Measurements from ENCODE around the gene CFAP251. TPM values are rescaled to one million over a fixed set of nuclear protein-coding genes. Genes with fewer than 3 reads are reported as not detected.
A peak's percentile ranks its signal among the peaks of the same experiment; 100 is the strongest.
"Not testable (repeated sequence)": the region's sequence is repeated elsewhere in the genome, so short reads cannot be mapped to it uniquely, and the experiment has no call there.

CFAP251 gene
- total RNA-seq, 2 donors from 2014 or later, result 0.55 to 4.5 TPM

DNA sequence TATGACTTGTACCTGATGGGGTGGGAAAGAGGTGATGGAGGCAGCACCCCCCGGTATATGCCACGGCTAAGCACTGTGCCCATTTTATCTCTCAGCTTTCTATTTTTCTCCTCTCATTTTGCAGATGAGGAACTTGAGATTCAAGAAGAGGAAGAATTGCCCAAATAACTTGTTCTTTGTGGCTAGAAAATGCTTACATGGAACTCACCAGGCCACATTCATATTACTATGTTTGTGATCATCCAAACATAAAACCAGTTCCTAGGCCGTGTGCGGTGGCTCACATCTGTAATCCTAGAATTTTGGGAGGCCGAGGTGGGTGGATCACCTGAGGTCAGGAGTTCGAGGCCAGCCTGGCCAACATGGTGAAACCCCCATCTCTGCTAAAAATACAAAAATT, 44.3 kb upstream of the CFAP251 start:
- WGBS, result 96% methylated on average over 6 of the region's 6 CpGs
- Histone ChIP-seq H3K4me3 (no peak overlapping the region), H3K4me1 (replicated peaks) (no peaks in the 10 kb centered on the region), H3K9me3 (no peaks in the 10 kb centered on the region), H3K27ac (no peak overlapping the region), H3K27me3 (replicated peaks; ENCODE audit: insufficient read depth) (no peaks in the 10 kb centered on the region), H3K36me3 (no peaks in the 10 kb centered on the region)
- DNase-seq (ENCODE audit: low spot score), result no peak
- TF ChIP-seq POLR2AphosphoS5 (IDR thresholded peaks at IDR 0.05) (no peak), POLR2A (IDR thresholded peaks at IDR 0.05) (no peak)
- TF ChIP-seq, protein P1, sequence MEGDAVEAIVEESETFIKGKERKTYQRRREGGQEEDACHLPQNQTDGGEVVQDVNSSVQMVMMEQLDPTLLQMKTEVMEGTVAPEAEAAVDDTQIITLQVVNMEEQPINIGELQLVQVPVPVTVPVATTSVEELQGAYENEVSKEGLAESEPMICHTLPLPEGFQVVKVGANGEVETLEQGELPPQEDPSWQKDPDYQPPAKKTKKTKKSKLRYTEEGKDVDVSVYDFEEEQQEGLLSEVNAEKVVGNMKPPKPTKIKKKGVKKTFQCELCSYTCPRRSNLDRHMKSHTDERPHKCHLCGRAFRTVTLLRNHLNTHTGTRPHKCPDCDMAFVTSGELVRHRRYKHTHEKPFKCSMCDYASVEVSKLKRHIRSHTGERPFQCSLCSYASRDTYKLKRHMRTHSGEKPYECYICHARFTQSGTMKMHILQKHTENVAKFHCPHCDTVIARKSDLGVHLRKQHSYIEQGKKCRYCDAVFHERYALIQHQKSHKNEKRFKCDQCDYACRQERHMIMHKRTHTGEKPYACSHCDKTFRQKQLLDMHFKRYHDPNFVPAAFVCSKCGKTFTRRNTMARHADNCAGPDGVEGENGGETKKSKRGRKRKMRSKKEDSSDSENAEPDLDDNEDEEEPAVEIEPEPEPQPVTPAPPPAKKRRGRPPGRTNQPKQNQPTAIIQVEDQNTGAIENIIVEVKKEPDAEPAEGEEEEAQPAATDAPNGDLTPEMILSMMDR (IDR thresholded peaks at IDR 0.05), result no peak
- intact Hi-C loops (cut with DNase I), result no loop called here

DNA sequence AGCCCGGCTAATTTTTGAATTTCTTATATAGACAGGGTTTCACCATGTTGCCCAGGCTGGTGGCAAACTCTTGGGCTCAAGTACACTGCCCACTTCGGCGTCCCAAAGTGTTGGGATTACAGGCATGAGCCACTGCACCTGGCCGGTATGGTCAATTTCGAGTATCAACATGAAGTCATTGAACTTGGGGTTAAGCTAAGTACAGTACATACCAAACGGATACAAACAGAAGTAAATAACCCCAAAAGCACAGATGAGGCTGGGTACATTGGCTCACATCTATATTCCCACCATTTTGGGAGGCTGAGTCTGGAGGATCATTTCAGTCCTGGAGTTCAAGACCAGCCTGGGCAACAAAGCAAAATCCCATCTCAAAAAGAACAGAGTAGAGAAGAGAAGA, 42.8 kb upstream of the CFAP251 start:
- no peaks in the 10 kb centered on the region for H3K4me1 ChIP-seq (replicated peaks)
- intact Hi-C loops (cut with DNase I), result no loop called here
- no peaks in the 10 kb centered on the region for H3K27me3 ChIP-seq (replicated peaks; ENCODE audit: insufficient read depth)
- DNase-seq (ENCODE audit: low spot score), result no peak
- H3K9me3 ChIP-seq, result no peaks in the 10 kb centered on the region
- no peak overlapping the region for H3K4me3 ChIP-seq
- TF ChIP-seq POLR2A (IDR thresholded peaks at IDR 0.05) (no peak), POLR2AphosphoS5 (IDR thresholded peaks at IDR 0.05) (no peak)
- TF ChIP-seq, protein P1 (IDR thresholded peaks at IDR 0.05), result no peak
- 84% methylated on average over 6 of the region's 6 CpGs for WGBS
- no peaks in the 10 kb centered on the region for H3K36me3 ChIP-seq
- no peak overlapping the region for H3K27ac ChIP-seq

DNA sequence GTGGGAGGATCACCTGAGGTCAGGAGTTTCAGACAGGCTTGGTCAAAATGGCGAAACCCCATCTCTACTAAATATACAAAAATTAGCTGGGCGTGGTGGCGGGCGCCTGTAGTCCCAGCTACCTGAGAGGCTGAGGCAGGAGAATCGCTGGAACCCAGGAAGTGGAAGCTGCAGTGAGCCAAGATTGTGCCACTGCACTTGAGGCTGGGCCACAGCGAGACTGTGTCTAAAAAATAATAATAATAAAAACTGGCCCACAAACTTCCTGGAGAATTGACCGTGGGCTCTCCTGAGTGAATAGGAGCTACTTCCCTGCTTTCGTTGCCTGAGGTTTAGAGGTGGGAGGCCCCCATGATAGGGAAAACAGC, 42.3 kb upstream of the CFAP251 start:
- H3K27me3 ChIP-seq (replicated peaks; ENCODE audit: insufficient read depth); H3K4me1 ChIP-seq (replicated peaks); H3K27ac ChIP-seq; intact Hi-C loops (cut with DNase I); DNase-seq (ENCODE audit: low spot score); H3K36me3 ChIP-seq; H3K9me3 ChIP-seq; H3K4me3 ChIP-seq: not testable (repeated sequence)
- WGBS, result 89% methylated on average over 8 of the region's 8 CpGs

DNA sequence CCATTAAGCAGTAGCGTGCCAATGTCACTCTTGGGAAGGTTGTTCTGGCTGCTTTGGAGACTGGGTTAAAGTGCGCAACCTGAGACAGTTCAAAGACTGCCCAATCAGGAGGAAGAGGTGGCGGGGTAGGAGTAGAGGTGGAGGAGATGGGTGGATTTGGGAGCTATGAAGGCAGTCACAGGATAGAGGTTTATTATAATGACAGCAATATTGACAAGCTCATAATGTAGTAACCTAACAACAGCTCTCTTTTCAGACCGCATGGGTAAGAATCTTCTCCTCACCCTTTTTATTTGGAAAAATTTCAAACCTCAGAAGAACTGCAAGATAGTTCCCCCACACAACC, 35.1 kb upstream of the CFAP251 start:
- DNase-seq (ENCODE audit: low spot score), result no peak
- intact Hi-C loops (cut with DNase I), result no loop called here
- no peak overlapping the region for H3K4me3 ChIP-seq
- no peak for TF ChIP-seq POLR2AphosphoS5 (IDR thresholded peaks at IDR 0.05)
- TF ChIP-seq POLR2A (IDR thresholded peaks at IDR 0.05), result no peak
- TF ChIP-seq, protein P1 (IDR thresholded peaks at IDR 0.05), result no peak
- 51% methylated on average over 4 of the region's 4 CpGs for WGBS
- H3K27me3 ChIP-seq (replicated peaks; ENCODE audit: insufficient read depth), result no peaks in the 10 kb centered on the region
- no peak overlapping the region for H3K27ac ChIP-seq
- H3K4me1 ChIP-seq (replicated peaks), result no peaks in the 10 kb centered on the region
- no peaks in the 10 kb centered on the region for H3K9me3 ChIP-seq
- no peaks in the 10 kb centered on the region for H3K36me3 ChIP-seq

DNA sequence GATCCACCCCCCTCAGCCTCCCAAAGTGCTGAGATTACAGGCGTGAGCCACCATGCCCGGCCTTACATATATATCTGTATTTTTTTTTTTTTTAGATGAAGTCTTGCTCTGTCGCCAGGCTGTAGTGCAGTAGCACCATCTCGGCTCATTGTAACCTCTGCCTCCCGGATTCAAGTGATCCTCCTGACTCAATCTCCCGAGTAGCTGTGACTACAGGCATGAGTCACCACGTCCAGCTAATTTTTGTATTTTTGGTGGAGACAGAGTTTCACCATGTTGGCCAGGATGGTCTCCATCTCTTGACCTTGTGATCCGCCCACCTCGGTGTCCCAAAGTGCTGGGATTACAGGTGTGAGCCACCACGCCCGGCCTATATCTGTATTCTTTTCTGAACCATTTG, 33.3 kb upstream of the CFAP251 start:
- H3K36me3 ChIP-seq; H3K27ac ChIP-seq; H3K4me3 ChIP-seq; H3K4me1 ChIP-seq (replicated peaks); H3K9me3 ChIP-seq; DNase-seq (ENCODE audit: low spot score); H3K27me3 ChIP-seq (replicated peaks; ENCODE audit: insufficient read depth): not testable (repeated sequence)
- 90% methylated on average over 11 of the region's 11 CpGs for WGBS
- intact Hi-C loops (cut with DNase I), result loop anchor here (5.0 kb wide), 2 partner anchors 73 to 188 kb away; no protein-coding TSS in a partner anchor

DNA sequence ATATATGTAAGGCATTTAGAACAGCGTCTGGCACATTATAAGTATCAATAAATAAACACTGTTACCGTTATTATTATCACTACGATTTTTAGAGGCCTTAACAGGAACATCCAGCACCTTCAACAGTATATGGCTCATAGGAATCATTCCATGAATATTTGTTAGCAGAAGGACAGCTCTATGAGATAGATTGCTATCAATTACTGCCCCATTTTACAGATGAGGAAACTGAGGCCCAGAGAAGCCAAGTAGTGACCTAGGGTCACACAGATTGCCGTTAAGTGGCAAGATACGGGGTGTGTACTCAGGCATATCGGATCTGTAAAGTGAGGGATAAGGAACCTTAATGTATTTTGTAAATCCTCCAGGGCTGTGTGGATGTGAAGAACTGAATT, 30.3 kb upstream of the CFAP251 start:
- intact Hi-C loops (cut with DNase I), result loop anchor here (2.0 to 5.0 kb wide), 3 partner anchors 76 to 191 kb away; no protein-coding TSS in a partner anchor
- peak overlapping the region; percentile 68 to 82 for H3K4me3 ChIP-seq
- peak overlapping the region; percentile 94 to 95 for H3K27ac ChIP-seq
- TF ChIP-seq POLR2A (IDR thresholded peaks at IDR 0.05) (no peak), POLR2AphosphoS5 (IDR thresholded peaks at IDR 0.05) (no peak)
- TF ChIP-seq, protein P1 (IDR thresholded peaks at IDR 0.05), result no peak
- no peaks in the 10 kb centered on the region for H3K9me3 ChIP-seq
- H3K27me3 ChIP-seq (replicated peaks; ENCODE audit: insufficient read depth), result no peaks in the 10 kb centered on the region
- H3K4me1 ChIP-seq (replicated peaks), result peaks cover 9% of the 10 kb centered on the region
- WGBS, result 54% methylated on average over 6 of the region's 6 CpGs
- DNase-seq (ENCODE audit: low spot score), result no peak
- H3K36me3 ChIP-seq, result no peaks in the 10 kb centered on the region

Measured in prostate gland (tissue), 2 donors.